OCI-LY1 (cell line): Measurements from ENCODE around the gene GABRG3.

Source experiments
- CTCF ChIP-seq: fragments of 200-600 bp; sonication (generic), shearing (Covaris generic); IDR thresholded peaks from 2 replicates; pipeline ENCODE4 v1.5.1; 2017; ENCODE audit warnings: mild to moderate bottlenecking, antibody characterized with exemption, low read length, moderate library complexity, mixed read lengths
- EZH2 ChIP-seq: fragments of 200-600 bp; sonication (generic), shearing (Covaris generic); IDR thresholded peaks from 2 replicates; pipeline ENCODE4 v1.8.0; 2017; ENCODE audit warnings: borderline replicate concordance, mixed run types, mild to moderate bottlenecking, antibody characterized with exemption, low read length, moderate library complexity, mixed read lengths

- TF ChIP-seq CTCF (no peak), EZH2 (no peak)
These were observed 521.0 kb downstream of the GABRG3 start for GRCh38 chr15:27491666-27492621.
